ENCODE results near the gene DOCK8. TPM values are rescaled to one million over a fixed set of nuclear protein-coding genes. Genes with fewer than 3 reads are reported as not detected.

DOCK8 gene
- total and polyA plus RNA-seq, 10 of the 15 experiments (the other 5 are each of a cell fraction or from before 2014, with no cell fraction given) = 35.4 to 100 (median 44.7) TPM

DNA sequence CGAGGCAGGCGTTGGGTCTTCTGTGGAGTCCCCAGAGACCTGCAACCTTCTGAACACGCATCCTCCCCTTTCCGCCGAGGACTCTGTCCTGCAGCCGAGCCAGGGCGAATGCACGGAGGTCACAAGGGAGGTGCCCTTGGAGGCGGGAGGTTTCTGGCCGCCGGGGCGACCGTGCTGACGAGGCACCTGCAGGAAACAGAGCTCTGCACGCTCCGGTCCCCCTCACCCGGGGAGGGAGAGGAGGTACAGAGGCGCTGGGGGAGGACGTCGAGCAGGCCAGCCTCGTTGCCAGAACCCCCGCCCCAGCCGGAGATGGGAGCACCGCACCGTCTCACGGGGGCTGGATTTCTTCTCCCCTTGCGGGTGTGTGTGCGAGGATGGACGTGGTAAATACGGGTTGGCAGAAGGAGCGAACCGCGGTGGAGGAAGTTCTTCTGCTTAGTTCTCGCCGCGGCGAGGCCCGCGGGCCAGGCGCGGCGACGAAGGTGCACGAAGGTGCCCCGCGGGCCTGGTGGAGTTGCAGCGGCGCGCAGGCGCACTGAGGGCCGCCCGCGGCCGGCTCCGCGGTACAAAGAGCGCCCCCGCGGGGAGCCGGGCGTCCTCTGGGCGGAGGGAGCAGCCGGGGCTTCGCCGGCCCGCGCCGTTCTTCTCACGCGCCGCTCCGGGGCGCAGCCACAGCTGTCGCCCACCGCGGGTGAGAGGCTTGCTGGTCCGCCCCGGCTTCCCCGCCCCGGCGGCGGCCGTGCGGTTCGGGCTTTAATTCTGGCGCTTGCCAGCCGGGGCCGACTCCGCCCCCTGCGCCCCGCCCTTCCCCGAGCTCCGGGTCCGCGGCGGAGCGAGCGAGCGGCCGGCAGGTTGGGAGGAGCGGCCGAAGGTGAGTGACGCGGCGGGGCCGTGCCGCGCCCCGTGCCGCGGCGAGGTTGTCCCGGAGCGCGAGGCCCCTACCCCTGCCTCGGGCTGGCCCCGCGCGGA, 289.5 kb downstream of the DOCK8 start, which contains the start of gene KANK1 (continued):
- 0 out of 2 replicates have a peak, but pooled peaks have one; percentile 53 for TF ChIP-seq DPF2 (IDR thresholded peaks at IDR 0.05)
- TF ChIP-seq TCF3 (IDR thresholded peaks at IDR 0.05; ENCODE audit: borderline replicate concordance, insufficient read depth, low read depth, low read length) = 0 out of 2 replicates have a peak, but pooled peaks have one; percentile 18

DNA sequence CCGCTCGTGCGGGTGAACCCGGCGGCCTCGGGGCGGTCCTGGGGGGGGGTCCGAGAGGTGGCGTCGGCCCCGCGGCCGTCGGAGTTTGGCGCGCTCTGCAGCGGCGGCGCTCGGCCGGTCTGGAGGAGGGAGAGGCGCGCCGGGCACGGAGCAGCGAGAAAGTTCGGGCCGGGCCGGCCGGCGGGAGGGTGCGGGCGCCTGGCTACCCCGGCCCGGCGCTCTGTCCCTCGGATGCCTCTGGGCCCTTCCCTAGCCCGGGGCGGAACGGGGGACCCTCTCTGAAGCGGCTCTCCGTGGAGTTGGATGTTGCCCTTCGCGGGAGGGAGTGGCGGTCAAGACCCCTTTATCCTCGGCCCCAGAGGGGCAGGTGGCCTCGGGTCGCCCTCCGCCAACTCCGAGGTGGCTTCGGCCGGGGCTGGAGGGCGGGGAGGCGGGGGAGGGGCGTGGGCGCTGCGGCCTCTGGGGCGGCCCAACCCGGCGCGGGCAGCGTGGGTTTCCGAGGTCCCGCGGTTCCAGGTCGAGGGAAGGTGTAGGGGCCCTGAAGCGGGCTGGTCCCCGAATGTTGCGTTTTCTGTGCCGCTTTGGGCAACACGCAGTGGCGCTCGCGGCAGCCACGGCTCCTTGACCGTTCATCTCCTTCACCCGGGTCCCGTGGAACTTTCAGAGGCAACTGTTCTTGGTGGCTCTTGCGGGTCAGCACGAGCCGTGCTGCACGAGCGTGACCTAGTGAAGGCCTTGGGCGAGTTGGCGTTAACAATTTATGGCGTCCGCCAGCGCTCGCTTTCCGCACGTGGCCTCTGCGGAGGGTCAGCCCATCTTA, 290.5 kb downstream of the DOCK8 start:
- BruUV-seq (replicated peaks) = no TSS peak
- Histone ChIP-seq H4K20me1 (ENCODE audit: control insufficient read depth, insufficient read depth) (no peaks in the 10 kb centered on the region), H3K4me3 (peak overlapping the region; percentile 43; the same call in 1 of the 2 replicates), H3K27me3 (replicated peaks in 1 of 2; ENCODE audit: control insufficient read depth in 2 of 2, insufficient read depth in 2 of 2, low read length in 1 of 2) (peaks cover 2 to 14% of the 10 kb centered on the region in 2 experiments), H3K4me1 (ENCODE audit: control insufficient read depth, insufficient read depth, low read length) (peaks cover 6% of the 10 kb centered on the region), H3K9me3 (replicated peaks; ENCODE audit: control insufficient read depth, insufficient read depth, low read length) (no peaks in the 10 kb centered on the region), H3K9ac (ENCODE audit: control insufficient read depth, insufficient read depth, low read length) (no peak overlapping the region), H3K4me2 (ENCODE audit: control insufficient read depth, insufficient read depth) (peak overlapping the region; percentile 83; the same call in 1 of the 2 replicates), H3K27ac (ENCODE audit: control insufficient read depth, insufficient read depth) (no peak overlapping the region), H2AFZ (ENCODE audit: control insufficient read depth, low read depth, low read length) (no peak overlapping the region; the same call in 1 of the 2 replicates), H3K79me2 (ENCODE audit: control insufficient read depth, insufficient read depth, low read length) (no peaks in the 10 kb centered on the region), H3K36me3 (ENCODE audit: control insufficient read depth in 2 of 2, insufficient read depth in 2 of 2, low read length in 1 of 2) (no peaks in the 10 kb centered on the region)
- TF ChIP-seq STAT3 (IDR thresholded peaks at IDR 0.05; ENCODE audit: low read depth, low read length) = no peak
- TF ChIP-seq HDAC6 (IDR thresholded peaks at IDR 0.05; ENCODE audit: unreplicated experiment) = peak; percentile 16
- peak; percentile 75 for TF ChIP-seq SUZ12 (IDR thresholded peaks at IDR 0.05; ENCODE audit: unreplicated experiment)
- ATAC-seq (no peak), DNase-seq (ENCODE audit: low read depth, low spot score) (no peak), FAIRE-seq (no peak)
- intact Hi-C loops (cut with micrococcal nuclease; ENCODE audit: unreplicated experiment) = no loop called here
- 8% methylated on average over 53 of the region's 92 CpGs for WGBS (ENCODE audit: insufficient coverage, insufficient replicate concordance, low lambda C conversion rate, missing lambda C conversion rate)
- RAD21 ChIA-PET (ENCODE audit: unreplicated experiment) = no interaction called here
- in situ Hi-C loops (cut with MboI) = loop anchor here (10.0 kb wide), 1 partner anchor 60 kb away; no protein-coding TSS in a partner anchor
- CTCF ChIA-PET = interaction anchor here (1.2 kb wide), 1 partner anchor 35 kb away, joined by 3 read pairs; no protein-coding TSS in a partner anchor
- SMC1A ChIA-PET (ENCODE audit: uncharacterized antibody, unreplicated experiment) = no interaction called here
- POLR2A ChIA-PET = no interaction called here

Data from GM12878 (cell line).